Measurements from ENCODE around the gene SDHA.
"Not testable (repeated sequence)": the region's sequence is repeated elsewhere in the genome, so short reads cannot be mapped to it uniquely, and the experiment has no call there.

The SDHA gene

GRCh38 chr5:215256-215655, 2.9 kb upstream of the SDHA start:
- not testable (repeated sequence) for H3K4me1 ChIP-seq (ENCODE audit: insufficient read depth, low read length); H3K9me3 ChIP-seq (ENCODE audit: control insufficient read depth, insufficient read depth, low read length); H3K36me3 ChIP-seq (ENCODE audit: insufficient read depth, low read length); H3K9ac ChIP-seq (ENCODE audit: low read depth, low read length)

DNA sequence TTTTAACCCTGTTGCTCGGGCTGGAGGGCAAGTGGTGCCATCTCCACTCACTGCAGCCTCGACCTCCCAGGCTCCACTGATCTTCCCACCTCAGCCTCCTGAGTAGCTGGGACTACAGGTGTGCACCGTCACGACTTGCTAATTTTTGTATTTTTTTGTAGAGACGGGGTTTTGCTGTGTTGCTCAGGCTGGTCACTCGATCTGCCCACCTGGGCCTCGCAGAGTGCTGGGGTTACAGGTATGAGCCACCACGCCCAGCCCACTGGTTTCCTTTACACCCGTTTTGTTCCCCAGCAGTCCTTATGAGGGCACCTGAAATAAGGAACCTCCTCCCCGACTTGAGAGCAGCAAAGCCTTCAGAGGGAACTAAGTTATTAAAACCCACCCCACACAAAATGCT, 2.0 kb upstream of the SDHA start:
- H3K9ac ChIP-seq (ENCODE audit: low read depth, low read length); H3K4me1 ChIP-seq (ENCODE audit: insufficient read depth, low read length); H3K9me3 ChIP-seq (ENCODE audit: control insufficient read depth, insufficient read depth, low read length); H3K36me3 ChIP-seq (ENCODE audit: insufficient read depth, low read length): not testable (repeated sequence)

GRCh38 chr5:218457-219291, 554 bp downstream of the SDHA start:
- Histone ChIP-seq H3K9me3 (ENCODE audit: control insufficient read depth, insufficient read depth, low read length) (no peaks in the 10 kb centered on the region), H3K4me1 (ENCODE audit: insufficient read depth, low read length) (peaks cover 9% of the 10 kb centered on the region)

DNA sequence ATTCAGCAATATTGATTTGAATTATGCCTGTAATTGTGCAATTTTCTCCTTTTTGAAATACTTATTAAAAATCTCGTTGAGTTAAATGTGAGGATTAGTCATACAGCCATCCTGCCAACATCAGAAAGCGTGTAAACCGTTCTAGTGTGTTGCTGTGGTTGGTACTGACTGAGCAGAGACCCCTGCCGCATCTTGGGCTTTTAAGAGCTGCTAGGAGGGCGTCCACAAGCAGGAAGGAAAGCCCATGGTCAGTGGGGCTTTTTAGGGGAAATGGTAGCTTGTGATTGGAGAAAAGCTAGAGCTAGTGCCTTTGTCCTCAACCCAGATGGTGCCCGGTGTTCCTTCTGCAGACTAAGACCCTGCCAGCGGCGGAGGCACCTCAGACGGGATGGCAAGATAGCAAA, 1.3 kb downstream of the SDHA start:
- Histone ChIP-seq H3K4me1 (ENCODE audit: insufficient read depth, low read length) (peaks cover 9% of the 10 kb centered on the region), H3K9ac (ENCODE audit: low read depth, low read length) (peak overlapping the region; percentile 98), H3K36me3 (ENCODE audit: insufficient read depth, low read length) (no peaks in the 10 kb centered on the region; the same call in none of the 2 replicates)

More at GRCh38 chr5:218457-219291, 554 bp downstream of the SDHA start:
- peak overlapping the region; percentile 98 for H3K9ac ChIP-seq (ENCODE audit: low read depth, low read length)
- H3K36me3 ChIP-seq (ENCODE audit: insufficient read depth, low read length), result no peaks in the 10 kb centered on the region; the same call in none of the 2 replicates

DNA sequence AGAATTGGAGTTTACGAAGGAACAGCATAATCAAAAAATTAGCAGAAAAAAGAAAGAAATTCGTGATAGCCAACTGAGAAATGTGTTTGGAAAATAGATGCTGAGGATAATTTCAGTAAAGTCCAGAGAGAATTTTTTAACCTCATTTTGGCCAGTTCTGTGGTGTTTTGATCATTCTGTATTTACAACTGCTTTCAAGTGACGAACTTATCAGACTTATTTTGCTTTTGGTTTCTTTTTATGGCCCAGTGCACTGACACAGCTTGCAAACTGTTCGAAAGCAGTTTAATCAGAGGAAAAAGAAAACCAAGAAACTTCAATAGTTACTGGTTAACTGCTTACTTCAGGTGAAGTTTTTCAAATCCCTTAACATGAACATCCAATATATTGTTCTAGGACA, 1.9 kb downstream of the SDHA start:
- no peaks in the 10 kb centered on the region for H3K9me3 ChIP-seq (ENCODE audit: control insufficient read depth, insufficient read depth, low read length)
- no peaks in the 10 kb centered on the region; the same call in 1 of the 2 replicates for H3K36me3 ChIP-seq (ENCODE audit: insufficient read depth, low read length)
- H3K9ac ChIP-seq (ENCODE audit: low read depth, low read length), result peak overlapping the region; percentile 98
- peaks cover 9% of the 10 kb centered on the region for H3K4me1 ChIP-seq (ENCODE audit: insufficient read depth, low read length)

More for the DNA sequence above, 1.3 kb downstream of the SDHA start:
- no peaks in the 10 kb centered on the region for H3K9me3 ChIP-seq (ENCODE audit: control insufficient read depth, insufficient read depth, low read length)

GRCh38 chr5:222951-223715, 5.0 kb downstream of the SDHA start:
- H3K9ac ChIP-seq (ENCODE audit: low read depth, low read length); H3K36me3 ChIP-seq (ENCODE audit: insufficient read depth, low read length); H3K9me3 ChIP-seq (ENCODE audit: control insufficient read depth, insufficient read depth, low read length); H3K4me1 ChIP-seq (ENCODE audit: insufficient read depth, low read length): not testable (repeated sequence)

GRCh38 chr5:223791-224190, 5.7 kb downstream of the SDHA start:
- Histone ChIP-seq H3K4me1 (ENCODE audit: insufficient read depth, low read length) (peaks cover 9% of the 10 kb centered on the region), H3K9ac (ENCODE audit: low read depth, low read length) (no peak overlapping the region), H3K9me3 (ENCODE audit: control insufficient read depth, insufficient read depth, low read length) (no peaks in the 10 kb centered on the region), H3K36me3 (ENCODE audit: insufficient read depth, low read length) (peaks cover 11% of the 10 kb centered on the region)

DNA sequence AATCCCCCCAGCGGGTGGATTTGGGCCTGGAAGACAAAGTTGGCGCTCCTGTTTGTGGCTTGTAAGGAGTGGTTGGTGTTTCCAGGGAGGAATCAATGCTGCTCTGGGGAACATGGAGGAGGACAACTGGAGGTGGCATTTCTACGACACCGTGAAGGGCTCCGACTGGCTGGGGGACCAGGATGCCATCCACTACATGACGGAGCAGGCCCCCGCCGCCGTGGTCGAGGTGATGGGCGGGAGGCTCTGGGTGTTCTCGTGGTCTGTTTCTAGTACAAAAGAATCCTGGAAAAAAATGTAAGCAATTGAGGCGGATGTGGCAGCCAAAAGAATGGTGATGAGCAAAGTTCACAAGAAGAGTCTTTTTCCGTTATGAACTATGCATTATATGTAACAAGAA, 7.2 kb downstream of the SDHA start:
- H3K9me3 ChIP-seq (ENCODE audit: control insufficient read depth, insufficient read depth, low read length), result no peaks in the 10 kb centered on the region
- H3K36me3 ChIP-seq (ENCODE audit: insufficient read depth, low read length), result peaks cover 18% of the 10 kb centered on the region
- H3K9ac ChIP-seq (ENCODE audit: low read depth, low read length), result no peak overlapping the region
- H3K4me1 ChIP-seq (ENCODE audit: insufficient read depth, low read length), result peaks cover 3% of the 10 kb centered on the region; the same call in 1 of the 2 replicates

DNA sequence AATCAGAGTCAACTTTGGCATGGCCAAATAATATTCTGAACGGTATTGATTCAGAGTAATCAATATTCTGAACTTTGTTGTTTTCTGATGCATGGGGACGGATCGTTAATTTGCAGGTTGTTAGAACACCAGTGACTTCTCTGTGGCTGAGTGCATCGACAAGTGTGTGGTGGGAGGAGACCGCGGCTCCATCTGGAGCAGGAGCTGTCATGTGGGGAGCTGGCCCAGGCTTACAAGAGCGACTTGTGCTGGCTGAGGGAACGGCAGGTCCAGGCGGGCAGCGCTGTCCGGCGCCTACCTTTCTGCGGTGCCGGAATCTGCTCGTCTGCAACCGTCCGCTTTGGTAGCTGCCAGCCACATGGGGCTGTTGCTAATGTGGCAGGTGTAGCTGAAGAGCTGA, 9.3 kb downstream of the SDHA start:
- not testable (repeated sequence) for H3K9ac ChIP-seq (ENCODE audit: low read depth, low read length); H3K9me3 ChIP-seq (ENCODE audit: control insufficient read depth, insufficient read depth, low read length); H3K4me1 ChIP-seq (ENCODE audit: insufficient read depth, low read length)
- H3K36me3 ChIP-seq (ENCODE audit: insufficient read depth, low read length), result peaks cover 18% of the 10 kb centered on the region

- no peaks in the 10 kb centered on the region for H3K4me1 ChIP-seq (ENCODE audit: insufficient read depth, low read length)
- no peak overlapping the region for H3K9ac ChIP-seq (ENCODE audit: low read depth, low read length)
- H3K9me3 ChIP-seq (ENCODE audit: control insufficient read depth, insufficient read depth, low read length), result no peaks in the 10 kb centered on the region
- H3K36me3 ChIP-seq (ENCODE audit: insufficient read depth, low read length), result peaks cover 18% of the 10 kb centered on the region
These were observed 10.8 kb downstream of the SDHA start for GRCh38 chr5:228886-229285.

DNA sequence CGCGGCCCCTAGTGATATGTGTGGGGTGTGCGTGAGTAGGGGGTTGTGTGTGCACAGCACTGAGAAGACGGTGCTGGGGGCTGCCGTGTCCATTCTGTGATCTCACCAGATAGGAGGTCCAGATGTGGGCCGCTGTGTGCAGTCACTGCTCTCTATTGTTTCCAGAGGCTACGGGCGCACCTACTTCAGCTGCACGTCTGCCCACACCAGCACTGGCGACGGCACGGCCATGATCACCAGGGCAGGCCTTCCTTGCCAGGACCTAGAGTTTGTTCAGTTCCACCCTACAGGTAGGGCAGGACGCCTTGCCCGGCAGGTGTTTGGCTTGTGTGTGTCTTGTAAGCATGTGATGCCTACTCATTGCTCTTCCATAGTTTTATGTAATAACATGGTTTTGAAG, 12.6 kb downstream of the SDHA start:
- H3K36me3 ChIP-seq (ENCODE audit: insufficient read depth, low read length), result peaks cover 20% of the 10 kb centered on the region

DNA sequence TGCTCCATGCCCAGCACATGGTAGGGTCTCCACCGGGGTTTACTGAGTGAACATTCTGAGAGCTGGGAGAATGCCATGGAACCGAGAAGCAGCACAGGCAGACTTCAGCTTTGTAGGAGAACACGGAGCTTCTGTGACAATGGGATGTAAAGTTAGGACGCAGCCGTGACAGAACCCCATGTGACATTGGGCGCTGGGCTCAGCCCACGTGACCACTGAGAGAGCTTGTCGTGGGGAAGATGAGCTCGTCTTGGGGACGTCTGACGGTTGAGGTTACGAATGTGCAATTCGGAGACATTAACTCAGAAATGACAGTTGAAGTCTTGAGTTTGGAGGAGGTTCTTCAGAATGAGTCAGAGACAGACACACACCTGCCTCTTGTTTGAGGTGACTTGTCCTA, 13.5 kb downstream of the SDHA start:
- H3K36me3 ChIP-seq (ENCODE audit: insufficient read depth, low read length), result peaks cover 16% of the 10 kb centered on the region
- H3K9ac ChIP-seq (ENCODE audit: low read depth, low read length), result no peak overlapping the region

More for the DNA sequence above, 12.6 kb downstream of the SDHA start:
- peaks cover 9% of the 10 kb centered on the region; the same call in 1 of the 2 replicates for H3K4me1 ChIP-seq (ENCODE audit: insufficient read depth, low read length)
- no peak overlapping the region for H3K9ac ChIP-seq (ENCODE audit: low read depth, low read length)
- H3K9me3 ChIP-seq (ENCODE audit: control insufficient read depth, insufficient read depth, low read length), result no peaks in the 10 kb centered on the region

GRCh38 chr5:233426-233825, 15.3 kb downstream of the SDHA start:
- not testable (repeated sequence) for H3K4me1 ChIP-seq (ENCODE audit: insufficient read depth, low read length); H3K9ac ChIP-seq (ENCODE audit: low read depth, low read length); H3K9me3 ChIP-seq (ENCODE audit: control insufficient read depth, insufficient read depth, low read length)
- peaks cover 11% of the 10 kb centered on the region for H3K36me3 ChIP-seq (ENCODE audit: insufficient read depth, low read length)

More for the DNA sequence above, 13.5 kb downstream of the SDHA start:
- peaks cover 9% of the 10 kb centered on the region; the same call in 1 of the 2 replicates for H3K4me1 ChIP-seq (ENCODE audit: insufficient read depth, low read length)
- no peaks in the 10 kb centered on the region for H3K9me3 ChIP-seq (ENCODE audit: control insufficient read depth, insufficient read depth, low read length)

DNA sequence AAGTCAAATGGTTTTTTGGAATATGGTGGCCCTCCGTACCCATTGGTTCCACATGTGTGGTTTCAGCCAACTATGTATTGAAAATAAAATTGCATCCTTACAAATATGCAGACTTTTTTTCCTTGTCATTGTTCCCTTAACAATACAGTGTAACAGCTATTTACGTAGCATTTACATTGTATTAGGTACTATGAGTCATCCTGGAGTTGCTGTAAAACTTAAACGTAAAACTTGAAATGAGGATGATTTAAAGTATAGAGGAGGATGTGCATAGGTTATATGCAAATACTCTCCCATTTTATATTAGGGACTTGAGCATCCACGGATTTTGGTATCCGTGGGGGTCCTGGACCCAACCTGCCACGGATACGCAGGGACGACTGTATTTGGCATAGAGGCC, 16.3 kb downstream of the SDHA start:
- peaks cover 9% of the 10 kb centered on the region; the same call in 1 of the 2 replicates for H3K4me1 ChIP-seq (ENCODE audit: insufficient read depth, low read length)
- H3K9me3 ChIP-seq (ENCODE audit: control insufficient read depth, insufficient read depth, low read length), result no peaks in the 10 kb centered on the region
- no peak overlapping the region for H3K9ac ChIP-seq (ENCODE audit: low read depth, low read length)
- H3K36me3 ChIP-seq (ENCODE audit: insufficient read depth, low read length), result peaks cover 2% of the 10 kb centered on the region

DNA sequence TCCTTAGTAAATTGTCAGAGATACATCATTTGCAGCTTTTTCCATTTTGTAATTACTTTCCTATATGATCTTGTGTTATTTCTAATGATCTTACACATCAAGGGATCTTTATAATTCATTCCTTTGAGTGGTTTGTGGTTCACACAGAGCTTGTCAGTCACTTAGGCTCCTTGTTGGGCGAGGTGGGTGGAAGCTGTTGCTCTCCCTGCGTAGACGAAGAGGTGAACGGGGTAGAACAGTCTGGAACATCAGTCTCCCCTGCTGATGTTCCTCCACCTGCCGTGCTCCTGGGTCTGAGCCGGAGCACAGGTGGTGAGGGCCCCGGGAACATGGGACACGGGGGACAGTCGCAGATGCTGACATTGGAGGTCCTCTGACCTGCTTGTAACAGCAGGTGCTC, 17.4 kb downstream of the SDHA start:
- H3K4me1 ChIP-seq (ENCODE audit: insufficient read depth, low read length); H3K9ac ChIP-seq (ENCODE audit: low read depth, low read length); H3K9me3 ChIP-seq (ENCODE audit: control insufficient read depth, insufficient read depth, low read length); H3K36me3 ChIP-seq (ENCODE audit: insufficient read depth, low read length): not testable (repeated sequence)

Data from ES-I3 (cell line).